ENCODE data around the gene TSPAN3. TPM values are rescaled to one million over a fixed set of nuclear protein-coding genes. Genes with fewer than 3 reads are reported as not detected.
A peak's percentile ranks its signal among the peaks of the same experiment; 100 is the strongest.

Gene TSPAN3
- 163 and 205 TPM in 2 replicates for total RNA-seq (2014; rRNA removed; shearing (Covaris generic); ENCODE audit: low replicate concordance)

DNA sequence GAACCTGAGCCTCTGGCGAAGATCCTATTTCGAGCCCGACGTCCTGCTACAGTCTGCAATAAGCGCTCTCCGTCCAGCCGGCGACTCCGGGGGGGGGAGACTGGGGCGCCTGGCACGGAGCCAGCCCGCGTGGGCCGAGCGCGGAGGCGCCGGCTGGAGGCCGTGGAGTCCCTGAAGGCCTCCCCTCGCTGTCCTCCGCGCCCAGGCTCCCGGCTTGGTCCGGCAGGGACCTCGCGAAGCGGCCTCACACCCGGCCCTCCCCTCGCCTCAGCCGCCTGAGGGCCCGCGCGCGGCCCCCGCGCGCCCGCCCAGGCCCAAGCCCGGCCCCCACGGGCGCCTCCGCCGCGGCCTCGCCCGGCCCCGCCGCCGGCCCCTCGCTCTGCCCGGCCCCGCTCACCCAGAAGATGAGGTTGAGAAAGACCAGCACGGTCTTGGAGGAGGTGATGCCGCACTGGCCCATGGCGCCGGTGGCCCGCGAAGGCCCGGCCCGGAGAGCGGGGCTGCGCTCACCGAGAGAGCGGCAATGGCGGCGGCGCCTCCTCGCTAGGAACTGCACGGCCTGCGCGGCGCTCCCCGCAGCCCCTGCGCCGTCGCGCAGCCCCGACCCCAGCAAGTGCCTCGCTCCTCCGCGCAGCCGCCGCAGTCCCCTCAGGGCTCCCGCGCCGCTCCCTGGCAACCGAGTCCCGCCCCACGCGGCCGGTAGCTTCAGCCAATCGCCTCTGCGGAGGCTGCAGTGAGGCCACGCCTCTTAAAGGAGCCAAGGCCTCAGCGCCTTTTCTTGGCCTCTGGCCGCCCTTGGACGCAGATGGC, at the start of gene TSPAN3:
Gene TSPAN3, minus strand, starts transcription at position 615 of the 810 bp plus-strand sequence. Its CDS starts 155 bp downstream, at position 460.
- Histone ChIP-seq H3K4me2 (ENCODE audit: low read depth, low read length, poor library complexity, severe bottlenecking) (peak within 1 kb of the TSS; percentile 89), H3K9ac (ENCODE audit: low read length) (peak within 1 kb of the TSS; percentile 78), H3K27ac (ENCODE audit: low read length) (peak within 1 kb of the TSS; percentile 75), H3K4me1 (ENCODE audit: low read length) (peaks cover 38% of the 10 kb centered on the region), H4K20me1 (ENCODE audit: insufficient read depth, low read depth, low read length) (peaks cover 7% of the 10 kb centered on the region; the same call in 1 of the 2 replicates), H3K9me3 (ENCODE audit: low read length) (no peaks in the 10 kb centered on the region), H3K79me2 (ENCODE audit: low read length) (peaks cover 48% of the 10 kb centered on the region), H3K4me3 (ENCODE audit: low read length) (peak within 1 kb of the TSS; percentile 74), H2AFZ (ENCODE audit: low read length) (peak within 1 kb of the TSS; percentile 66; the same call in 1 of the 2 replicates), H3K9me2 (replicated peaks; ENCODE audit: insufficient read depth, low read length) (no peaks in the 10 kb centered on the region), H3K27me3 (ENCODE audit: low read length) (no peaks in the 10 kb centered on the region), H3K36me3 (ENCODE audit: insufficient read depth, low read length) (0 out of 2 replicates have a peak, but pooled peaks cover 8% of the 10 kb centered on the region)
- DNase-seq, result peak; percentile 98

DNA sequence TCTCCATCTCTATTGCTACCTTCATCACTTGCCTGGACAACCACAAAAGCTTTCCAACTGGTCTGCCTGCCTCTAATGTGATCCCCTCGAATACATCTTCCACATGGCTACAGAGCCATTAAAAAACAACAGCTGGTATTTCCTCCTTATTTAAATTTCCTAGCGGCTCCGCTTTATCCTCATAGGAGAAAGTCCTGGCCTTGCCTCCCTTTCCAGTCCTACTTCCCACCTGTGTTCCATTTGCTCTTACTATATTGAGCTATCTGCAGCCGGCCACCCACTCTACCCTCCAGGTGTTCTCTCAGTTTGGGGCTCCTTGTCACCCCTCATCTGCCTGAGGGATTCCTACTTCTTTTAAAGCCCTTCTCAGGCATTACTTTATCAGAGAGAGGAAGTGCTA, 49.7 kb upstream of the TSPAN3 start:
- Histone ChIP-seq H3K9ac (ENCODE audit: low read length) (no peak overlapping the region), H3K9me2 (replicated peaks; ENCODE audit: insufficient read depth, low read length) (no peaks in the 10 kb centered on the region), H3K79me2 (ENCODE audit: low read length) (no peaks in the 10 kb centered on the region), H3K36me3 (ENCODE audit: insufficient read depth, low read length) (no peaks in the 10 kb centered on the region), H3K9me3 (ENCODE audit: low read length) (no peaks in the 10 kb centered on the region), H3K4me2 (ENCODE audit: low read depth, low read length, poor library complexity, severe bottlenecking) (no peak overlapping the region), H3K27ac (ENCODE audit: low read length) (no peak overlapping the region), H3K4me1 (ENCODE audit: low read length) (no peaks in the 10 kb centered on the region), H2AFZ (ENCODE audit: low read length) (no peak overlapping the region), H3K4me3 (ENCODE audit: low read length) (no peak overlapping the region), H4K20me1 (ENCODE audit: insufficient read depth, low read depth, low read length) (no peaks in the 10 kb centered on the region), H3K27me3 (ENCODE audit: low read length) (no peaks in the 10 kb centered on the region)
- DNase-seq, result no peak

DNA sequence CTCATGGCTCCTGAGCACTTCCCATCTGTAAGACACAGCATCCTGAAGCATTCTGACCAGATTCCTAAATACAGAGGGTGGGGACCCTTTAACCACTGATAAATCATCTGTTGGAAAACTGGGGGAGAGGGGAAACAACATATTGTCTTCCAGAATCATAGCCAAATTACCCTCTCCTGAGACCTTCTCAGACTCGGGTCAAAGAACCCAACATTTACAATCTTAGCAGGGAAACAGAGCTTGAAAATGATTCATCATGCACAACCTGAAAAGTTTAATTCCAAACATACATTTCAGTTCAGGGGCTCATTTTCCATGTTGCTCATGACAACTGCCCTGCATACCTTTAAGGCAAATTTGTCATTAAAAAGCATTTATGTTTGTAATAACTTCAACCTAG, 48.5 kb upstream of the TSPAN3 start:
- Histone ChIP-seq H3K4me2 (ENCODE audit: low read depth, low read length, poor library complexity, severe bottlenecking) (no peak overlapping the region), H3K79me2 (ENCODE audit: low read length) (no peaks in the 10 kb centered on the region), H3K9ac (ENCODE audit: low read length) (no peak overlapping the region), H3K4me3 (ENCODE audit: low read length) (no peak overlapping the region), H3K36me3 (ENCODE audit: insufficient read depth, low read length) (no peaks in the 10 kb centered on the region), H3K9me3 (ENCODE audit: low read length) (no peaks in the 10 kb centered on the region), H3K27ac (ENCODE audit: low read length) (no peak overlapping the region), H4K20me1 (ENCODE audit: insufficient read depth, low read depth, low read length) (no peaks in the 10 kb centered on the region), H3K9me2 (replicated peaks; ENCODE audit: insufficient read depth, low read length) (no peaks in the 10 kb centered on the region), H3K27me3 (ENCODE audit: low read length) (no peaks in the 10 kb centered on the region), H3K4me1 (ENCODE audit: low read length) (no peaks in the 10 kb centered on the region), H2AFZ (ENCODE audit: low read length) (no peak overlapping the region)
- no peak for DNase-seq

DNA sequence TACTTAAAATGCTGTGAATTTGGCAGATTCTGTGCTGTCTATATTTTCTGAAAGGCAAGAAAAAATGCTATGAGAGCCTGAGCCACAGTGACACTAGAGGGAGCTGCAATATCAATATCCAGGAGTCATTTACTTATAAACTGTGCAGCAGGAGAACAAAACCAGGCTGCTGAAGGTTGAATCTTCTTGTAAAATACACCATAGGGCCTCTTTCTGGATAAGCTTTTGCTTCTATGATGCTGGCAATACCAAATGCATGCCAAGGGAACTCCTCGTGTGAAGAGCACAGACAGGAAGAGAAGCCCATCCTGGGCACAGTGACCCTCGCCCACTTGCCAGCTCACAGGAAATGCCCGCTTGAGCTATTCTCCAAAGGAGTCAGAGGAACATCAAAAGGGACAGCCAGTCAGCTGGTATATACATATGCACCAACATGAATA, 48.0 kb upstream of the TSPAN3 start:
- Histone ChIP-seq H3K9ac (ENCODE audit: low read length) (no peak overlapping the region), H3K79me2 (ENCODE audit: low read length) (no peaks in the 10 kb centered on the region), H3K27me3 (ENCODE audit: low read length) (no peaks in the 10 kb centered on the region), H3K9me2 (replicated peaks; ENCODE audit: insufficient read depth, low read length) (no peaks in the 10 kb centered on the region), H3K4me1 (ENCODE audit: low read length) (no peaks in the 10 kb centered on the region), H2AFZ (ENCODE audit: low read length) (no peak overlapping the region), H3K4me2 (ENCODE audit: low read depth, low read length, poor library complexity, severe bottlenecking) (no peak overlapping the region), H4K20me1 (ENCODE audit: insufficient read depth, low read depth, low read length) (no peaks in the 10 kb centered on the region), H3K9me3 (ENCODE audit: low read length) (no peaks in the 10 kb centered on the region), H3K4me3 (ENCODE audit: low read length) (no peak overlapping the region), H3K36me3 (ENCODE audit: insufficient read depth, low read length) (no peaks in the 10 kb centered on the region), H3K27ac (ENCODE audit: low read length) (no peak overlapping the region)
- DNase-seq, result peak; percentile 79

DNA sequence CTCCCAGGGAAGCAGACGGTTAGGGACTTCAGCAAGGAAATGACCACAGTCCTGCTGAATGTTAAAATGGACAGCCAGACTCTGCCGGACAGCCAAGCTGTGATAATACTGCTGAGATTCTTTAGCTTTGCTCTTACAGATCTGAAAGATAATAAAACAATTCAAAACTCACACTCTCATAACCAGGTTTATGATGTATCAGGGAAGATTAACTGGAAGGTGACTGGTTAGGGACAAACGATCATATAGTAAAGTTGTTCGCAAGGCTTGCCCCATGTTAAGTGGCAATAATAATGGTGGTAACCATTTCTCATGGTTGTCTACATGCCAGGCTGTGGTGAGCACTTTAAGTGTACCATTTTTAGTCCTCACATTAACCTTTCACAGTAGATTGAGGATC, 44.3 kb upstream of the TSPAN3 start:
- no peaks in the 10 kb centered on the region for H3K79me2 ChIP-seq (ENCODE audit: low read length)
- no peak overlapping the region for H3K27ac ChIP-seq (ENCODE audit: low read length)
- H4K20me1 ChIP-seq (ENCODE audit: insufficient read depth, low read depth, low read length), result no peaks in the 10 kb centered on the region
- no peaks in the 10 kb centered on the region for H3K36me3 ChIP-seq (ENCODE audit: insufficient read depth, low read length)
- no peaks in the 10 kb centered on the region for H3K9me2 ChIP-seq (replicated peaks; ENCODE audit: insufficient read depth, low read length)
- H3K4me2 ChIP-seq (ENCODE audit: low read depth, low read length, poor library complexity, severe bottlenecking), result no peak overlapping the region
- no peak for DNase-seq
- H3K27me3 ChIP-seq (ENCODE audit: low read length), result no peaks in the 10 kb centered on the region
- no peak overlapping the region for H3K4me3 ChIP-seq (ENCODE audit: low read length)
- no peak overlapping the region for H2AFZ ChIP-seq (ENCODE audit: low read length)
- H3K4me1 ChIP-seq (ENCODE audit: low read length), result no peaks in the 10 kb centered on the region
- no peaks in the 10 kb centered on the region for H3K9me3 ChIP-seq (ENCODE audit: low read length)
- H3K9ac ChIP-seq (ENCODE audit: low read length), result no peak overlapping the region

DNA sequence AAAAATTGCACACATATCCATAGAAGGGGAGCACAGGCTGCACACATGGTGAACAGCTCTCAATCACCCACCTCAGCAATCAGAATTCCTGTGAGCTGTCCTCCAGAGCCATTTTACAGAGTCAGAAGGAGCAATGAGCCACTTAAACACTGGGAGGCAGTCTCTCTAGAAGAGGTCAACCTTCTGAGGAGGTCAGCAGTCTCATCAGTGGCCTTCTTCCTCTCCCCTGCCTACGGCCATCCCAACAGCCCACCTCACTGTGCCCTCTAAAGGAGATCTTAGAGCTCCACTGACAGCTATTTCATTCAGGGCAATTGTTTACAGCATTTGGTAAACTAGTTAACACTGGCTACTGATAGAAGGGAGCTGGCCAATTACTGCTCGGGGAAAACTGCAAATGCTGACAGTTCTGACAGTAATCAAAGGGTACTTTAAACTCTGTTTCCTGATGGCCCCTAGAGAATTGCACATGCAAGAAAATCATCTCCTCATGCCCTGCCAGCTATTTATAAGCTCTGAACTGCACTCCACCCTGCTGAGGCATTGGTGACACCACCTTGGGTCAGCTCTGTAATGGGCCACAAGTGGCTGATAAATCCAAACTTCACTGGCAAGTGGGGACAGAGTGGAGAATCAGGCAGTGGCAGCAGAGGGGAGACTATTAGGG, 42.1 kb upstream of the TSPAN3 start:
- Histone ChIP-seq H3K27me3 (ENCODE audit: low read length) (no peaks in the 10 kb centered on the region), H3K9me3 (ENCODE audit: low read length) (no peaks in the 10 kb centered on the region)
- DNase-seq, result no peak

DNA sequence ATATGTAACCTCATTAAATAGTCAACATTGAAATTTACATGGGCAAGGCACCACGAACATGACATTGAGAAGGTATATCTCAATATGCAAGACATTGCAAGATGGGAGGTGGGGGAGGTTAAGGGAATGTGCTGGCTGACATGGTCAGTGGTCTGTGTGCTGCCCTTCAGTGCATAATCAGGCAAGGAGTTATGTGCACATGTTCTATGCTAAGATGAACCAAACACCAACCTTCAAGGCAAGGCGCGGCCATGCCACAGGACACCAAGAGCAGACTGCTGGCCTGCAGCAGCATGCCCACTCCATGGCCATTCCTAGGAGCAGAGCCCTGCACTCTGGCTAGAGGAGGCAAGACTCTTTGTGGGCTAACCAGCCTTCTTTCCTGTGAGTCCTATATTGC, 40.9 kb upstream of the TSPAN3 start:
- Histone ChIP-seq H3K9me2 (replicated peaks; ENCODE audit: insufficient read depth, low read length) (no peaks in the 10 kb centered on the region), H3K4me1 (ENCODE audit: low read length) (no peaks in the 10 kb centered on the region), H3K4me2 (ENCODE audit: low read depth, low read length, poor library complexity, severe bottlenecking) (no peak overlapping the region), H3K9me3 (ENCODE audit: low read length) (no peaks in the 10 kb centered on the region), H2AFZ (ENCODE audit: low read length) (no peak overlapping the region), H3K9ac (ENCODE audit: low read length) (no peak overlapping the region), H3K4me3 (ENCODE audit: low read length) (no peak overlapping the region), H3K27ac (ENCODE audit: low read length) (no peak overlapping the region), H4K20me1 (ENCODE audit: insufficient read depth, low read depth, low read length) (no peaks in the 10 kb centered on the region), H3K36me3 (ENCODE audit: insufficient read depth, low read length) (no peaks in the 10 kb centered on the region), H3K79me2 (ENCODE audit: low read length) (no peaks in the 10 kb centered on the region), H3K27me3 (ENCODE audit: low read length) (no peaks in the 10 kb centered on the region)
- no peak for DNase-seq

More for the DNA sequence above, 42.1 kb upstream of the TSPAN3 start:
- H3K36me3 ChIP-seq (ENCODE audit: insufficient read depth, low read length), result no peaks in the 10 kb centered on the region
- no peak overlapping the region for H3K4me3 ChIP-seq (ENCODE audit: low read length)
- H3K9ac ChIP-seq (ENCODE audit: low read length), result no peak overlapping the region
- no peak overlapping the region for H3K4me2 ChIP-seq (ENCODE audit: low read depth, low read length, poor library complexity, severe bottlenecking)
- no peak overlapping the region for H3K27ac ChIP-seq (ENCODE audit: low read length)
- no peaks in the 10 kb centered on the region for H3K79me2 ChIP-seq (ENCODE audit: low read length)
- no peaks in the 10 kb centered on the region for H3K9me2 ChIP-seq (replicated peaks; ENCODE audit: insufficient read depth, low read length)
- no peaks in the 10 kb centered on the region for H3K4me1 ChIP-seq (ENCODE audit: low read length)
- H2AFZ ChIP-seq (ENCODE audit: low read length), result no peak overlapping the region
- H4K20me1 ChIP-seq (ENCODE audit: insufficient read depth, low read depth, low read length), result no peaks in the 10 kb centered on the region

DNA sequence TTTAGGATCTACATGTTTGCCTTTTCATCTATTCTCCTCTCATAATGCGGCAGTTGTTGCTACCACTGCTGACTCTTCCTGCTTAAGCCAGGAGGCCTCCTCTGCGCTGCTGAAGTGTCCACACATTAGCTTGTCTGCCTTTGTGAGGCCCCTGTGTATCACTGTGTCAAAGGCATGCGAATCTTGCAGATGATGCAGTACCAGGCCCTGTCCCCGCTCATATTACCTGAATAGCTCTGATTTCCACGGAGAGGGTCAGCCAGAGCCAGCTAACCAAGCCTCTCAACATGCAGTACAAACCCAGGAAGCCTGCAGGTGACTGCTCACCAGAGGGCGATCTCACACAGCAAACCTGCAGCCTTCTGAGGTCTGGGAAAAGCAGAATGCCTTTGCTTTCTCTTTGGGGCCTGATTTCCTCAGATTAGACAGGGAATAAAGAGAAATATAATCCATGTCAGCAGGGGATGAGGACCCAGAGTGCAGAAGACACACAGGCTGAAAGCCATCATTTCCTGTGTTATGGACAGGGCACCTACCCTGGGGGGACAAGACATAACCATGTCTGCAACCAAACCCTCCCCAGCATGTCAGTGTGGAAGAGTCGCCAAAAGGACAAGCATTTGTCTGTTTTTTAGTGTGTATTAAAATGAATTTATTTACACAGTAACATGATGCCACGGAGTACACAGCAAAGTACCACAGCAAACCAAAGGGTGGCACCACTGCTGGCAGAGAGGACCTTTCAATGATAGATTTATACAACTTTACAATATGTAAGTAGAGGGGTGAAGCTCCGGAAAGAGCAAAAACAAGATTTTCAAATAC, 36.8 kb upstream of the TSPAN3 start:
- Histone ChIP-seq H4K20me1 (ENCODE audit: insufficient read depth, low read depth, low read length) (no peaks in the 10 kb centered on the region), H3K9me2 (replicated peaks; ENCODE audit: insufficient read depth, low read length) (no peaks in the 10 kb centered on the region), H3K9ac (ENCODE audit: low read length) (no peak overlapping the region), H3K36me3 (ENCODE audit: insufficient read depth, low read length) (no peaks in the 10 kb centered on the region), H3K79me2 (ENCODE audit: low read length) (no peaks in the 10 kb centered on the region), H3K4me1 (ENCODE audit: low read length) (no peaks in the 10 kb centered on the region), H3K27me3 (ENCODE audit: low read length) (no peaks in the 10 kb centered on the region), H2AFZ (ENCODE audit: low read length) (no peak overlapping the region), H3K4me3 (ENCODE audit: low read length) (no peak overlapping the region), H3K4me2 (ENCODE audit: low read depth, low read length, poor library complexity, severe bottlenecking) (no peak overlapping the region), H3K27ac (ENCODE audit: low read length) (no peak overlapping the region), H3K9me3 (ENCODE audit: low read length) (no peaks in the 10 kb centered on the region)
- peak; percentile 75 for DNase-seq

Data from Karpas-422 (cell line).